Trophoblast cell (in vitro differentiated cells and primary cell): ENCODE results near the gene GMFB.
"Not testable (repeated sequence)": the region's sequence is repeated elsewhere in the genome, so short reads cannot be mapped to it uniquely, and the experiment has no call there.

Experiments used
- DNase-seq, 2 donors: peaks; one replicate each; pipeline ENCODE4 v3.0.0-alpha.2; 2016
- H2AFZ ChIP-seq: 2 replicates; pipeline ENCODE4 v1.6.1; 2013; ENCODE audit warnings: low read length, moderate library complexity, mild to moderate bottlenecking; ENCODE audit not compliant: insufficient read depth, poor library complexity
- H2AK5ac ChIP-seq: 2 replicates; pipeline ENCODE4 v1.6.1; 2013; ENCODE audit warnings: mild to moderate bottlenecking, low read length
- H2BK120ac ChIP-seq: 2 replicates; pipeline ENCODE4 v1.6.1; 2013; ENCODE audit warnings: low read length, mild to moderate bottlenecking, moderate library complexity; ENCODE audit not compliant: insufficient read depth, poor library complexity
- H2BK12ac ChIP-seq: 2 replicates; pipeline ENCODE4 v1.6.1; 2013; ENCODE audit warnings: mild to moderate bottlenecking, low read length, moderate library complexity
- H2BK5ac ChIP-seq: 2 replicates; pipeline ENCODE4 v1.6.1; 2013; ENCODE audit warnings: low read length, low read depth, moderate library complexity, mild to moderate bottlenecking; ENCODE audit not compliant: poor library complexity
- H3K14ac ChIP-seq: 2 replicates; pipeline ENCODE4 v1.6.1; 2013; ENCODE audit warnings: mild to moderate bottlenecking, low read length
- H3K18ac ChIP-seq: 2 replicates; pipeline ENCODE4 v1.6.1; 2013; ENCODE audit warnings: mild to moderate bottlenecking, low read length
- H3K23ac ChIP-seq: 2 replicates; pipeline ENCODE4 v1.6.1; 2013; ENCODE audit warnings: low read length
- H3K27ac ChIP-seq: 2 replicates; pipeline ENCODE4 v1.5.1; 2013; ENCODE audit warnings: low read depth, mild to moderate bottlenecking, inconsistent platforms, low read length, moderate library complexity
- H3K27me3 ChIP-seq: 2 replicates; pipeline ENCODE4 v1.6.1; 2013; ENCODE audit warnings: inconsistent platforms, mild to moderate bottlenecking, low read length, moderate library complexity; ENCODE audit not compliant: insufficient read depth
- H3K36me3 ChIP-seq, 2 experiments: 1 replicate in 1 of 2; 2 replicates in 1 of 2; pipeline ENCODE4 v1.6.1; 2013; ENCODE audit warnings: low read length in 2 of 2, mild to moderate bottlenecking in 2 of 2, moderate library complexity in 1 of 2; ENCODE audit not compliant: insufficient read depth in 2 of 2, control insufficient read depth in 1 of 2
- H3K4ac ChIP-seq: 2 replicates; pipeline ENCODE4 v1.6.1; 2013; ENCODE audit warnings: low read depth, mild to moderate bottlenecking, low read length, moderate library complexity
- H3K4me1 ChIP-seq, 2 experiments: 1 replicate in 1 of 2; 2 replicates in 1 of 2; pipeline ENCODE4 v1.6.1; 2013; ENCODE audit warnings: low read length in 2 of 2, mild to moderate bottlenecking in 2 of 2, moderate library complexity in 1 of 2; ENCODE audit not compliant: insufficient read depth in 2 of 2, control insufficient read depth in 1 of 2
- H3K4me2 ChIP-seq: 2 replicates; pipeline ENCODE4 v1.6.1; 2013; ENCODE audit warnings: inconsistent platforms, mild to moderate bottlenecking, low read length, moderate library complexity
- H3K4me3 ChIP-seq: 2 replicates; pipeline ENCODE4 v1.5.1; 2013; ENCODE audit warnings: mild to moderate bottlenecking, low read depth, low read length, inconsistent platforms
- H3K79me1 ChIP-seq: one replicate; pipeline ENCODE4 v1.6.1; 2013; ENCODE audit warnings: low read length
- H3K79me2 ChIP-seq: 2 replicates; pipeline ENCODE4 v1.6.1; 2013; ENCODE audit warnings: low read length, mild to moderate bottlenecking; ENCODE audit not compliant: control insufficient read depth, insufficient read depth, poor library complexity
- H3K9ac ChIP-seq: 2 replicates; pipeline ENCODE4 v1.6.1; 2013; ENCODE audit warnings: mild to moderate bottlenecking, low read length
- H3K9me3 ChIP-seq: 2 replicates; pipeline ENCODE4 v1.6.1; 2013; ENCODE audit warnings: low read depth, mild to moderate bottlenecking, control low read depth, inconsistent platforms, low read length; ENCODE audit not compliant: insufficient read depth
- H4K12ac ChIP-seq: 2 replicates; pipeline ENCODE4 v1.6.1; 2013; ENCODE audit warnings: low read depth, mild to moderate bottlenecking, low read length, moderate library complexity
- H4K8ac ChIP-seq: 2 replicates; pipeline ENCODE4 v1.6.1; 2013; ENCODE audit warnings: low read depth, mild to moderate bottlenecking, low read length, moderate library complexity
- H4K91ac ChIP-seq: one replicate; pipeline ENCODE4 v1.6.1; 2013; ENCODE audit warnings: low read depth, mild to moderate bottlenecking, low read length, moderate library complexity
- WGBS: extraction: QIAGEN DNeasy Blood & Tissue Kit; methylation state at CpG from one replicate; pipeline ENCODE4 v1.1.7; 2013; ENCODE audit warnings: missing lambda C conversion rate; ENCODE audit not compliant: insufficient read length, insufficient coverage; ENCODE audit errors: extremely low coverage; 5-methylcytosine and 5-hydroxymethylcytosine counted together

Gene GMFB

GRCh38 chr14:54437954-54438353 lies 50.8 kb downstream of the GMFB start:
- H3K14ac ChIP-seq, H2BK5ac ChIP-seq, H3K18ac ChIP-seq, H3K4ac ChIP-seq, H2AK5ac ChIP-seq, H3K9me3 ChIP-seq, H2BK12ac ChIP-seq, H3K27me3 ChIP-seq, H4K12ac ChIP-seq, H3K4me1 ChIP-seq, H3K36me3 ChIP-seq, H4K91ac ChIP-seq, H4K8ac ChIP-seq, H3K4me3 ChIP-seq, H3K23ac ChIP-seq, H3K9ac ChIP-seq, H2AFZ ChIP-seq, H3K79me1 ChIP-seq, H3K27ac ChIP-seq, H2BK120ac ChIP-seq, H3K4me2 ChIP-seq, DNase-seq: not testable (repeated sequence)
- H3K79me2 ChIP-seq, result peaks cover 11% of the 10 kb centered on the region
- WGBS, result no CpG with 5 or more reads among the region's 4 CpGs

GRCh38 chr14:54435500-54435981 lies 53.2 kb downstream of the GMFB start:
- no peak overlapping the region for H3K9ac ChIP-seq
- no peak overlapping the region for H4K8ac ChIP-seq
- H3K18ac ChIP-seq, result no peak overlapping the region
- peaks cover 3 to 4% of the 10 kb centered on the region in 2 experiments for H3K36me3 ChIP-seq
- no peak overlapping the region for H3K4ac ChIP-seq
- peaks cover 0 to 3% of the 10 kb centered on the region in 2 experiments for H3K4me1 ChIP-seq
- no peak overlapping the region for H2BK120ac ChIP-seq
- peaks cover 9% of the 10 kb centered on the region for H3K79me2 ChIP-seq
- no CpG with 5 or more reads among the region's 4 CpGs for WGBS
- H2AK5ac ChIP-seq, result no peak overlapping the region
- no peak overlapping the region for H4K12ac ChIP-seq
- no peak overlapping the region for H2BK5ac ChIP-seq
- H3K14ac ChIP-seq, result no peak overlapping the region
- no peak overlapping the region for H2AFZ ChIP-seq
- H2BK12ac ChIP-seq, result no peak overlapping the region
- no peak overlapping the region for H3K27ac ChIP-seq
- no peak overlapping the region for H3K4me2 ChIP-seq
- H3K9me3 ChIP-seq, result no peaks in the 10 kb centered on the region
- no peaks in the 10 kb centered on the region for H3K27me3 ChIP-seq
- DNase-seq, result peak in 1 of 2 donors; percentile 71
- no peak overlapping the region for H3K4me3 ChIP-seq
- H4K91ac ChIP-seq, result no peak overlapping the region
- H3K79me1 ChIP-seq, result no peaks in the 10 kb centered on the region
- H3K23ac ChIP-seq, result no peak overlapping the region

GRCh38 chr14:54428527-54428926 lies 60.3 kb downstream of the GMFB start:
- no peak overlapping the region for H3K9ac ChIP-seq
- no peak overlapping the region for H3K27ac ChIP-seq
- no peak overlapping the region for H3K4me2 ChIP-seq
- no peak overlapping the region for H2BK12ac ChIP-seq
- no peak overlapping the region for H3K23ac ChIP-seq
- no peak overlapping the region for H3K4ac ChIP-seq
- WGBS, result 100% methylated on average over 2 of the region's 2 CpGs
- H2BK5ac ChIP-seq, result no peak overlapping the region
- no peak overlapping the region for H2AK5ac ChIP-seq
- no peaks in the 10 kb centered on the region for H3K79me1 ChIP-seq
- H3K4me1 ChIP-seq, result no peaks in the 10 kb centered on the region
- no peak overlapping the region for H2AFZ ChIP-seq
- H3K27me3 ChIP-seq, result no peaks in the 10 kb centered on the region
- H3K4me3 ChIP-seq, result no peak overlapping the region
- H4K8ac ChIP-seq, result no peak overlapping the region
- no peaks in the 10 kb centered on the region for H3K9me3 ChIP-seq
- peaks cover 10 to 13% of the 10 kb centered on the region in 2 experiments for H3K36me3 ChIP-seq
- no peak for DNase-seq
- no peak overlapping the region for H3K18ac ChIP-seq
- no peak overlapping the region for H4K12ac ChIP-seq
- H4K91ac ChIP-seq, result no peak overlapping the region
- no peak overlapping the region for H3K14ac ChIP-seq
- no peaks in the 10 kb centered on the region for H3K79me2 ChIP-seq
- H2BK120ac ChIP-seq, result no peak overlapping the region

GRCh38 chr14:54427871-54428270 lies 60.9 kb downstream of the GMFB start:
- no peak overlapping the region for H4K12ac ChIP-seq
- H2BK120ac ChIP-seq, result no peak overlapping the region
- no peak overlapping the region for H4K91ac ChIP-seq
- H3K23ac ChIP-seq, result no peak overlapping the region
- H2BK5ac ChIP-seq, result no peak overlapping the region
- no peaks in the 10 kb centered on the region for H3K79me2 ChIP-seq
- no peak overlapping the region for H2AK5ac ChIP-seq
- WGBS, result no CpG with 5 or more reads among the region's 3 CpGs
- no peak overlapping the region for H3K4me3 ChIP-seq
- H3K4ac ChIP-seq, result no peak overlapping the region
- H3K36me3 ChIP-seq, result peaks cover 10 to 14% of the 10 kb centered on the region in 2 experiments
- H2BK12ac ChIP-seq, result no peak overlapping the region
- DNase-seq, result no peak
- H4K8ac ChIP-seq, result no peak overlapping the region
- no peaks in the 10 kb centered on the region for H3K27me3 ChIP-seq
- no peak overlapping the region for H3K4me2 ChIP-seq
- no peak overlapping the region for H3K18ac ChIP-seq
- no peak overlapping the region for H3K27ac ChIP-seq
- no peaks in the 10 kb centered on the region for H3K9me3 ChIP-seq
- H3K79me1 ChIP-seq, result no peaks in the 10 kb centered on the region
- no peaks in the 10 kb centered on the region for H3K4me1 ChIP-seq
- no peak overlapping the region for H3K14ac ChIP-seq
- H2AFZ ChIP-seq, result no peak overlapping the region
- no peak overlapping the region for H3K9ac ChIP-seq
